Sigmoid colon (tissue), 3 donors: ENCODE data around the gene BMP8B.

Experiments
- POLR2A ChIP-seq, 2 donors: fragments of 450-650 bp; IDR thresholded peaks; one replicate each; pipeline ENCODE4 v1.6.1; 2016; ENCODE audit warnings: antibody characterized with exemption in 2 of 2, mild to moderate bottlenecking in 2 of 2, moderate library complexity in 2 of 2
- TF ChIP-seq, protein P1 (sequence below), 4 experiments: fragments of 450-650 bp in 3 of 4; fragments of 200-600 bp in 1 of 4; IDR thresholded peaks; one replicate each; pipeline ENCODE4 v1.5.1; 2016 to 2019; ENCODE audit warnings: antibody characterized with exemption in 4 of 4, mild to moderate bottlenecking in 3 of 4, moderate library complexity in 2 of 4

DNA sequence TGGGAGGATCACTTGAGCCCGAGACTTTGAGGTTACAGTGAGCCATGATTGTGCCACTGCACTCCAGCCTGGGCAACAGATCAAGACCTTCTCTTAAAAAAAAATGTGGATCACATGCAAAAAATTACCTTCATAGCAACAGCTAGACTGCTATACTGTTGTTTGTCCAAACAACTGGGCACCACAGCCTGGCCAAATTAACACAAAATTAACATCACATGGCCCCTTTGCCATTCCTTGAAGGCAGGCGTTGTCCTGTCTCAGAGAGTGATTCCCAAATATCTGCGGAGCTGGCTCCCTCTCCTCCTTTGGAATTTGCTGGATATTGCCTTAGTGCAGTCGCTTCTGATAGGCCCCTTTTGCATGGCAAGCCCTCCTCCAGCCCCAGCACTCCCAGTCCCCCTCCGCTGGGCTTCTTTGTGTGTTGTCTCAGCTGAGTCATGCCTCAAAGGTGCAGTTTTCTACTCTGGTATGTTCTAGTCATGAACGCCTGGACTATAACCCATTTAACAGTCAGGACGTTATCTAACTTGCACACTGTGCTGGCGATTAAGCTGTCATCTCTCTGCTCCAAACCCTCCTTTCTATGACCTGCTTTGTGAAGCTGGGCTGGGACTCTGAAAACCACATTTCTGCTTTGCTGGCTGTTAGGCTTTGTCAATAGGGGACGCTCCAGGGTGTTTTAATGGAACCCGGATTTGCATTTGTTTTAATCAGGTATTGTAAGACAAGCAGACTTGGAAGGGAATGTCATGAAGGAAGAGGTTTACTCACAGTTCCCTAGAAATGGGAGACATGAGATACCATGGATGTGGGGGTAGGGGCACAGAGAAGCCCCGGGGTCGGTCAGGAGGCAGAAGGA, 77.3 kb downstream of the BMP8B start:
- TF ChIP-seq, protein P1, sequence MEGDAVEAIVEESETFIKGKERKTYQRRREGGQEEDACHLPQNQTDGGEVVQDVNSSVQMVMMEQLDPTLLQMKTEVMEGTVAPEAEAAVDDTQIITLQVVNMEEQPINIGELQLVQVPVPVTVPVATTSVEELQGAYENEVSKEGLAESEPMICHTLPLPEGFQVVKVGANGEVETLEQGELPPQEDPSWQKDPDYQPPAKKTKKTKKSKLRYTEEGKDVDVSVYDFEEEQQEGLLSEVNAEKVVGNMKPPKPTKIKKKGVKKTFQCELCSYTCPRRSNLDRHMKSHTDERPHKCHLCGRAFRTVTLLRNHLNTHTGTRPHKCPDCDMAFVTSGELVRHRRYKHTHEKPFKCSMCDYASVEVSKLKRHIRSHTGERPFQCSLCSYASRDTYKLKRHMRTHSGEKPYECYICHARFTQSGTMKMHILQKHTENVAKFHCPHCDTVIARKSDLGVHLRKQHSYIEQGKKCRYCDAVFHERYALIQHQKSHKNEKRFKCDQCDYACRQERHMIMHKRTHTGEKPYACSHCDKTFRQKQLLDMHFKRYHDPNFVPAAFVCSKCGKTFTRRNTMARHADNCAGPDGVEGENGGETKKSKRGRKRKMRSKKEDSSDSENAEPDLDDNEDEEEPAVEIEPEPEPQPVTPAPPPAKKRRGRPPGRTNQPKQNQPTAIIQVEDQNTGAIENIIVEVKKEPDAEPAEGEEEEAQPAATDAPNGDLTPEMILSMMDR (IDR thresholded peaks at IDR 0.05), result no peak
- TF ChIP-seq POLR2A (IDR thresholded peaks at IDR 0.05), result no peak
